Iris pigment epithelial cell (primary cell): ENCODE data around the gene KDELR3.
"Not testable (repeated sequence)": the region's sequence is repeated elsewhere in the genome, so short reads cannot be mapped to it uniquely, and the experiment has no call there.

Source experiments
- DNase-seq: peaks from one replicate; pipeline ENCODE4 v3.0.0-alpha.2; 2011; ENCODE audit warnings: low read depth

KDELR3 gene

DNA sequence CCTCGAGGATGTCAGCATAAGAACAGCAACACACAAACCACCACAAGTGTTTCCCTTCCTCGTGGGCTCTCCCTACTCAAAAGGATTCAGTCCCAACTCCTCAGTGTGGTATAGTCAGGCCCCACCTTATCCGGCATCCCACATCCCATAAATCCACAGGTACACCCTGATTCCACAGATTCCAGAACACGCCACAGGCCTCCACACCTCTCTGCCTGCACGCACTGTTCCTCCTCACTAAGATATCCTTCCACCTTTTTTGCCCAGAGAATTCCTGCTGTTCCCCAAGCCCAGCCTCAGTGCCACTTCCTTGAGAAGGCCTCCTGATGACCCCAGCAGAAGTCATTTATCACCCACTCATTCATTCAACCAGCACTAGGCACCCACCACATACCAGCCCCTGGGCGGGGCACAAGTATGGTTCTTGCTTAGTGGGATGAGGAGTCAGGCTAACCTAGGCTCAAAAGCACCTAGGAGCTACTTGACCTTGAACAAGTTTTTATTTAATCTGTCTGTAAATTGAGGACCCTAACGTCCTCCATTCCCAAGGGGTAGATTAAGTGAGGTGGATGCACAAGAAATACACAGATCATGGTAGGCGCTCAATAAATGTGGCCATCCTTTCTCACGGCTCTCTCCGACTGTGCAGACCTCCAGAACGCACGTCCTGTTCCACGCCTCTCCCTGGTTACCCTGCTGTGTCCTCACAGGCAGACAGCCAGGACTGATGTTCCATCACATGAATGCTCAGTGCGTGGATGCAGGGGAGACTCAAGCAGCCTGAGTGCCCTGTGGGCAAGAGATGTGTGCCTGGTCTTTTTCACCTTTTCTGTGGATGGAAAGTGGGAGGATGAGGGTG is 10.8 kb upstream of the KDELR3 start:
- DNase-seq: no peak

DNA sequence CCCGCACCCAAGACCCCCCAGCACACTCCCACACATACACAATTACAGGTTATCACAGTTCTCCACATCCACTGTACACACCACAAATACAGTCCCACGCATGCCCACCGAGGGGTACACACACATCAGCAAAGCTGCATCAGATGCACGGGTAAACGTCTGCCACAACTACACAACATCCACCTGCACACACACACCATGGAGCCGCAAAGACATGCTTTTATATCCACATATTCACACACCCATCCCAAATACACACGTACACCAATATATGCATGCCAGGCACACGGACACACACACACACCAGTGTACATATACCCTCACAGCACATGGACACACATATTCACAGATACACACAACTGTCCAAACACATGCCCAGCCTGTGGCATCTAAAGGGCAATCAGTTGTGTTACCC is 7.5 kb upstream of the KDELR3 start:
- DNase-seq: no peak

DNA sequence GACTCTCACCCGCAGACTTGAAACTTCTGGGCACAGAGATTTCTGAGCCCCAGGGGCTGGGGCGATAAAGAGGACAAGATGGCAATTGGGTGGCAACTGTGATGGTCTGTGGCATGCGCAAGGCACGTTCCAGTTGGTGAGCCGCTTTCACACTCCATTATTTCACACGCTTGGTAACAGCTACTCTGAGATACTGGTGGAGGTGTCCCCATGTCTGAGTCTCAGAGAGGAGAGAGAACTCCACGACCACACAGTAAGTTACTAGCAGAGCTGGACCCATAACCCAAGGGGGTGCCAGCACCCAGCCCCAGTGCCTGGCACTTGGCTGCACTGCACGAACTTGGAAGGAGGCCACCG is 6.9 kb upstream of the KDELR3 start:
- no peak for DNase-seq

DNA sequence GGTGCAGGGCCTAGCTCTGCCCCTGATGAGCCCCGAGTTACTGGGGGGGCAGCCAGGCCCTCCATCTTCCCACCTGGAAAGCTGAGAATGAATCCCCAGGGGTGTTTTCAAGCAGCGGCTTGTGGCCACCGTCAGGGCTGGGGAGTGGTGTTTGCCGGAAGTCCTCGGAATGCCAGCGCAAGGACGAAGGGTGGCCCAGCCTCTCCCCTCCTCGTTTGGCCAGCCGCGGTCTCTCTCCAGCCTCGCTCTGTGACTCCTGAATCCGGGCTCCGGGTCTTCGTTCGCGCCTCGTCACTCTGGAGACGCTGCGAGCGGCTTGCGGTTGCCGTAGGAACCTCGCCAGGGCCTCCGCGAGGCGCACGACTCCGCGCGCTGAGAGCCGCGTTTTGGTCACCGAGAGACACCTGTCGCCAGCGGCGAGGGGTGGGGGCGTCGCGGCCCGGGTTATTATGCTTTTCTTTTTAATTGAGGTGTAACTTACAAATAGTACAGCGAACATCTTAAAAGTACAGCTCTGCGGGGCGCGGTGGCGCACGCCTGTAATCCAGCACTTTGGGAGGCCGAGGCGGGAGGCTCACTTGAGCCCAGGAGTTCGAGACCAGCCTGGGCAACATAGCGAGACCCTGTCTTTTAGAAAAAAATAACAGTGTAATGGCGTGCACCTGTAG is 6.3 kb upstream of the KDELR3 start:
- DNase-seq: peak; percentile 88

- DNase-seq: peak; percentile 44
These were observed 4.7 kb upstream of the KDELR3 start for GRCh38 chr22:38462960-38463784.

GRCh38 chr22:38464992-38465672 is 2.8 kb upstream of the KDELR3 start:
- DNase-seq: no peak

GRCh38 chr22:38465673-38466490 is 2.0 kb upstream of the KDELR3 start:
- no peak for DNase-seq

GRCh38 chr22:38467438-38467903 is 425 bp upstream of the KDELR3 start:
- DNase-seq: no peak

DNA sequence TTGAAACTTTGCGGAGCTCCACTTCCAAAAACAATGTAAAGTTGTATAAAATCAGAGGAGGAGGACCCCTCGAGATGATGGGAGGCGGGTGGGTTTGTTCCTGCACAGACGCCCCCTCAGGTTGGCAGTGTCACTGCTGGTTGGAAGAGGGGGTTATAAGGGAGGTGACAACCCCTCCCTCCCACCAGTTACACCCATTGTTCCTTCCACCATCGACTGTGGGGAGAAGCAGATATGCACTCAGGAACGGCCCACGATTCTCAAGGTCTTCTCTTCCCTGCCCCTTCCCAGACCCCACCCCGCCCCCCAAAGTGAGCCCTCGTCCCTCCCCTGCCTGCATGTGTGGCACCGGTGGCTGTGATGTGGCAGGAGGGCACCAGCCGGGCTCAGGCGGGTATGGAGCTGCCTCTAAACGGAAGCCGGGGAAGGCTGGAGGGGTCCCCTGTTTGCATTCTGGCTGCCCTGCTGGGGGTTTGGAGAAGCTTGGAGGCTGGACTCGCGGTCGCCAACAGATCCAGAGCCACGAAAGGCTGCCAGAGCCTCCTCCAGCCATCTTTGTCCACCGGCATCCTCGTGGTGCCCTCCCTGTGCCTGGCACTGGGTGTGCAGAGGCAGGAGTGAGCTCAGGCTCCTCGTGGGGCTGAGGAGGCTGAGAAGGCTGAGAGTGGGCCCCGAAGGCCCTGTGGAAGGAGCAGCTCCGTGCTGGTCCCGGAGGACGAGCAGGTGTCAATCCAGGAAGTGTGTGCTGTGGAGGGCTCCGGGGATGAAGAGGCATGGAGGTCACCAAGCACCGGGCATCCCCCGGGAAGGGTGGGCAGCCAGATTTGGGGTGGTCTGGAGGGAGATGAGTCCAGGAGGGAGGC is 778 bp downstream of the KDELR3 start:
- DNase-seq: no peak

- no peak for DNase-seq
These were observed 1.4 kb downstream of the KDELR3 start for GRCh38 chr22:38469306-38469781.

DNA sequence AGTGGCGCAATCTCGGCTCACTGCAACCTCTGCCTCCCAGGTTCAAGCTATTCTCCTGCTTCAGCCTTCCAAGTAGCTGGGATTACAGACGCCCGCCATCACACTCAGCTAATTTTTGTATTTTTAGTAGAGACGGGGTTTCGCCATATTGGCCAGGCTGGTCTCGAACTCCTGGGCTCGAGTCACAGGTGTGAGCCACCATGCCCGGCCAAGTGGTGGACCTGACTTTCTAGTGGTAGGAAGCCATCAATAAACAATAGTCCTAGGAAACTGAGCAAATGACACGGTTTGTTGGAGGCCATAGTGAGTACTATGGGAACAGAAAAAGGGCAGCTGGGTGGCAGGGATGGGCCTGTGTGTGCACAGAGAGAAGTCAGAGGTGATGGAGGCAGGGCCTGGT is 2.3 kb downstream of the KDELR3 start:
- not testable (repeated sequence) for DNase-seq

DNA sequence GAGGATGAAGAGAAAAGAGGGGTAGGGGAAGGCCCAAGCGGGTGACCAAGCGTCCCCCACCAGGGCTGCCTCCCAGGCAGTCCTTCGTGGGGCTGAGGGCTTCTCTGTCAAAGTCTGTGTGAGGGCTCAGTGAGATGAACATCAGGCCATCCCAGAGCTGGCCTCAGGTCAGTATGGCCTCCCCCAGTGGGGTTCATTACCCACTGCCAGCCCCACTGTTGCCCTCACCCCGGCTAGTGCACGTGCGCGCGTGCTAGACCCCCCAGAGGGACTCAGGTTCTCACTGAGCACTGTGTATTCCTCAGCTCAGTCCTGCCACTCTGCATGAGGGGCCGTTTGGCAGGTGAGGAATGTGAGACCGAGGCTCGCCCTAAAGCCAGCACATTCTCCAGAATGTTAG is 3.3 kb downstream of the KDELR3 start:
- no peak for DNase-seq

DNA sequence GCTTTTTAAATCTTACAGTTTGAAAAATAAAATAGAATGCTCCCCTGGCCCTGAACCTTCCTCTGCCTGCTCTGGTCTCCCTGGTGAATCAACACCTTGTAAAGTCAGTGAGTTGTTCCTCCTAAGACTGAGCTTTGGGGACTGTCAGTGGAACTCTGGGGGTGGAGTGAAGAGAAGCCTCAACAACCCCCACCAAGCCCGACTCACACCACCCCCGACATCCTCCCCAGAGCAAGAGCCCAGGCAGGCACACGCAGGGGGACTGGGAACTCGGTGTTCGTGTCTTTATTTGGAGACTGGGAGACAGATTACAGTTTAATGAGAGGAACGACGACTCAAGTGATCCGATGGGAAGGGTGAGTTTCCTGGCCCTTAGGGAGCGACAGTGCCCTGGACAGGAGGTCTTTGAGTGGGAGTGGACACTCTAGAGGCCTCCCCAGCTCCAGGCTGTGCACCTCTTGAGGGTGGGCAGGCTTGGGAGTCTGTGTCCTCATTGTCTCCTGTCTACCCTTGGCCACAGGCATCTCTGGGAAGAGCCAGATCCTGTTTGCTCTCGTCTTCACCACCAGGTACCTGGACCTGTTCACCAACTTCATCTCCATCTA is 6.2 kb downstream of the KDELR3 start:
- DNase-seq: no peak

- no peak for DNase-seq
These were observed 9.7 kb downstream of the KDELR3 start for GRCh38 chr22:38477585-38477984.

- DNase-seq: no peak
These were observed 11.4 kb downstream of the KDELR3 start for GRCh38 chr22:38479096-38479837.

DNA sequence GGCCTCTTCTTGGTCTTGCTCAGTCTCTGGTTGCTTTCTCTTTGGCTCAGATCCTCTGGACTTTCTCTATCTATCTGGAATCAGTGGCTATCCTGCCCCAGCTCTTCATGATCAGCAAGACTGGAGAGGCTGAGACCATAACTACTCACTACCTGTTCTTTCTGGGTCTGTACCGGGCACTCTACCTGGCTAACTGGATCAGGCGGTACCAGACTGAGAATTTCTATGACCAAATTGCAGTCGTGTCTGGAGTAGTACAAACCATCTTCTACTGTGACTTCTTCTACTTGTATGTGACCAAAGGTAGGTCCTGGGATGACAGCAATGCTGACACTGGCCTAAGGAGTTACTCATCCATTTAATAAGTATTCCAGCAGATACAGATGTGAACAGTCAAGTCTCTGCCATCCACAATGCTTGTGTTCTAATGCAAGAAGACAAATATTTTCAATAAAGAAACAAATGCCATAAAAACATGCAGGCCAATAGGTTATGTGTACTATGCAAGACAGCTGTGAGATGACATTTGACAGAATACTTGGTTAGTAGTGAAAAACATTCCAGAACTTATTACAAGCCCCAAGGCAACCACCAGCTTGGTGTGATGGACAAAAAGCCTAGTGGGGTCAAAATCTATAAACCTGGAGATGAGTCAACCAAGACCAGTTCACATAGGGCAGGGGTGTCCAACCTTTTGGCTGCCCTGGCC is 13.4 kb downstream of the KDELR3 start:
- DNase-seq: no peak

DNA sequence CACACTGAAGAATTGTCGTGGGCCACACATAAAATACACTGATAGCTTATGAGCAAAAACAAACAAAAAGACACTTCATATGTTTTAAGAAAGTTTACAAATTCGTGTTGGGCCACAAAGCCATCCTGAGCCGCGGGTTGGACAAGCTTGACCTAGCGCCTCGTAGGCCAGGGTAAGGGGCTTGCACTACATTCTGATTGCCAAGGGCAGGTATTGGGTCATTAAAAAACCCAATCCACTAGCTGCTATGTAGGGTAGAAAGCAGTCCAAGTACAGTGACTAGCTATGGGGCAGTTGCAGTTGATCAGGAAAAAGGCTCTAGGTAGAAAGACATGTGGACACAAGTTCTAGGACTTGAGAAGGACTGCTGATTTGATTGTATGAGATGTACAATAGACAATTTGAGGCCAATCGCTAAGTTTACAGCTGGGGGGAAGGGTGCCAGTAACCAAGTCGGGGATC is 14.0 kb downstream of the KDELR3 start:
- DNase-seq: no peak

DNA sequence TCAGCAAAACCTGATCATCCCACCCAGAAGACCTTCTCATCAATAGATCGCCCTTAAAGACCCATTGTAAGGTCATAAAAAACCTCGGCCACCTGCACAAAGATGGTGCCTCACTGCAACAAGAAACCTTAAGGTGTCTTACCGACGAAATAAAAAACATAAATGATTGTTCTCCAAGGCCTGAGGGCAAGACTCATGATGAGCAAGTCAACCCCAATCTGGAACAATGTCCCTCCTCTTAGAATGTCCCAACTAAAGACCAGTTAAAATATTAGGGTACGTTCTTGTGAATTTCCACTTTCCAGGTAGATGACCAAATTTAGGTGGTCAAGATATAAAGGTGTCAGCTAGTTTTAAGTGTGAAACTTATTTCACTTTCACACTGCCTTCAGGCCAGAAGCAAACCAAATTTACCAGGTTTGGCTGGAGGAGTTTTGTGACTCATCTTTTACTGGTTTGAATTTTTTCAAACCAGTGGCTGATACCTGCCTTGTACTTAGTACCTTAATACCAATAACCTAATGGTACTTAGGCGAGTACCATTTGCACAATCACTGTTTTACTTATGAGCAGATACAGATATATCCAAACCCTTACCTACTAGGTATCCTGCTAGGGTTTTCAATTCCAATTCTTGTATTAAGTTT is 14.9 kb downstream of the KDELR3 start:
- DNase-seq: no peak
